T-helper 2 cell treated with Interferon-gamma antibody and Interleukin-4, amounts not matched to agents 100 ng/mL and 5 ng/mL, for 36 hours (primary cell): ENCODE results near the gene CRK. TPM values are rescaled to one million over a fixed set of nuclear protein-coding genes. Genes with fewer than 3 reads are reported as not detected.
"Not testable (repeated sequence)": the region's sequence is repeated elsewhere in the genome, so short reads cannot be mapped to it uniquely, and the experiment has no call there.

Source experiments
- intact Hi-C: fragments of 100-400 bp; cut with micrococcal nuclease; formaldehyde crosslinking; loops from one replicate; pipeline ENCODE4 v1.15.1; 2023
- total RNA-seq: library from RNA; stranded (reverse); gene quantifications from 2 replicates; pipeline ENCODE4 v1.2.3, GENCODE V29; 2022

CRK gene
- total RNA-seq, 1 donor from 2014 or later: 19.9 TPM

- intact Hi-C loops: no loop called here
These were observed 64.5 kb downstream of the CRK start for GRCh38 chr17:1391577-1391976.

- intact Hi-C loops: no loop called here
These were observed 65.3 kb downstream of the CRK start for GRCh38 chr17:1390432-1391367.

- intact Hi-C loops: not testable (repeated sequence)
These were observed 68.4 kb downstream of the CRK start for GRCh38 chr17:1387490-1388227.

GRCh38 chr17:1386675-1387190 lies 69.3 kb downstream of the CRK start:
- intact Hi-C loops: not testable (repeated sequence)

GRCh38 chr17:1386265-1386664 lies 69.8 kb downstream of the CRK start:
- intact Hi-C loops: no loop called here

- intact Hi-C loops: no loop called here
These were observed 70.2 kb downstream of the CRK start for GRCh38 chr17:1385861-1386260.

GRCh38 chr17:1384905-1385435 lies 71.1 kb downstream of the CRK start:
- intact Hi-C loops: no loop called here

GRCh38 chr17:1379930-1380313 lies 76.1 kb downstream of the CRK start:
- intact Hi-C loops: no loop called here

GRCh38 chr17:1379208-1379929 lies 76.7 kb downstream of the CRK start:
- intact Hi-C loops: no loop called here

- intact Hi-C loops: not testable (repeated sequence)
These were observed 77.6 kb downstream of the CRK start for GRCh38 chr17:1378476-1378860.

GRCh38 chr17:1377334-1377733 lies 78.7 kb downstream of the CRK start:
- intact Hi-C loops: no loop called here

- intact Hi-C loops: no loop called here
These were observed 80.0 kb downstream of the CRK start for GRCh38 chr17:1376061-1376460.

- intact Hi-C loops: no loop called here
These were observed 80.4 kb downstream of the CRK start for GRCh38 chr17:1375615-1376014.

- intact Hi-C loops: no loop called here
These were observed 81.4 kb downstream of the CRK start for GRCh38 chr17:1374431-1375177.

GRCh38 chr17:1373707-1374237 lies 82.3 kb downstream of the CRK start:
- intact Hi-C loops: no loop called here

GRCh38 chr17:1372618-1373017 lies 83.4 kb downstream of the CRK start:
- intact Hi-C loops: no loop called here

- intact Hi-C loops: no loop called here
These were observed 84.0 kb downstream of the CRK start for GRCh38 chr17:1371893-1372590.
